ACC112 (cell line): ENCODE measurements around the gene PRSS33.

Experiments used
- H2AFZ ChIP-seq: fragments of 200-600 bp; sonication (generic); one replicate; pipeline ENCODE4 v1.6.0; 2017; ENCODE audit warnings: antibody characterized with exemption, low read length; ENCODE audit not compliant: unreplicated experiment
- H3K27ac ChIP-seq: fragments of 200-600 bp; sonication (generic); 2 replicates; pipeline ENCODE4 v1.5.1; 2014; ENCODE audit warnings: low read depth, mild to moderate bottlenecking, antibody characterized with exemption, low read length, moderate library complexity
- H3K27me3 ChIP-seq: fragments of 200-600 bp; sonication (generic); 2 replicates; pipeline ENCODE4 v1.6.1; 2014; ENCODE audit warnings: mild to moderate bottlenecking, antibody characterized with exemption, low read length, moderate library complexity, mixed read lengths; ENCODE audit not compliant: insufficient read depth
- H3K36me3 ChIP-seq: fragments of 200-600 bp; sonication (generic); 2 replicates; pipeline ENCODE4 v1.6.1; 2016; ENCODE audit warnings: mild to moderate bottlenecking, antibody characterized with exemption, low read length, moderate library complexity, mixed read lengths; ENCODE audit not compliant: insufficient read depth
- H3K4me1 ChIP-seq: fragments of 200-600 bp; sonication (generic); one replicate; pipeline ENCODE4 v1.6.1; 2016; ENCODE audit warnings: low read length, mixed read lengths; ENCODE audit not compliant: insufficient read depth, unreplicated experiment, control insufficient read depth
- H3K4me3 ChIP-seq: fragments of 200-600 bp; sonication (generic); 2 replicates; pipeline ENCODE4 v1.5.1; 2014; ENCODE audit warnings: mild to moderate bottlenecking, low read depth, low read length
- H3K79me2 ChIP-seq: fragments of 200-600 bp; sonication (generic); one replicate; pipeline ENCODE4 v1.6.0; 2016; ENCODE audit warnings: low read length; ENCODE audit not compliant: control insufficient read depth, unreplicated experiment, insufficient read depth

PRSS33 gene

DNA sequence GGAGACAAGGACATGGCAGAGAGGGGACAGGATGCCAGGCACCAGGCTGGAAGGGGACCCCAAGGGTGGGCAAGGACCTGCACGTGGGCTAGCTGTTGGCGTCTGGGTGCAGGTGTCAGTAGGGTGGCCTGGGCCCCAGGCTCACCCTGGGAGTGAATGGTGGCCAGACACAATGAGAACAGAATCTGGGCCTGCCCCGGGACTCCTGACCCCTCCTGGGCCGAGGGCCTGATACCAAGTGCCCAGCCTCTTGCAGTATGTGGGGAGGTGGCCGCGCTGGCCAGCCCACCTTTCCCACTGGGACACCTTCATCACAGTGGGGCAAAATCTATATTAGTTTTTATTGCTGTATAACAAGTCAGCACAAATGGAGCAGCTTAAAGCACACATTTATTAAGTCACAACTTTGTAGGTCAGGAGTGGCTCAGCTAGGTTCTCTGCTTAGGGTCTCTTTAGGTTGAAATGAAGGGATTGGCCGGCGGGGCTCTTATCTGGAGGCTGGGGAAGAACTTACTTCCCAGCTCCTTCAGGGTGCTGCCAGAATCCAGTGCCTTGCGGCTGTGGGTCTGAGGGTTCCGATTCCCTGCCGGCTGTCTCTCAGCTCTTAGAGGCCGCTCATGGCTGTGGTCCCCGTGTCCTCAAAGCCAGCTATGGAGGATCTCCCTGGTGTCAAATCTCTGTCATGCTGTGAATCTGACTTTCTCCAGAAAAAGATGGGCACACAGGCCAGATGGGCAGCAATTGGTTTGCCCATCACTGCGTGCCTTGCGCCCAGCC, 3.6 kb downstream of the PRSS33 start:
- Histone ChIP-seq H3K4me3 (no peak overlapping the region), H3K27ac (no peak overlapping the region), H3K4me1 (no peaks in the 10 kb centered on the region), H3K36me3 (no peaks in the 10 kb centered on the region), H3K27me3 (peaks cover 34% of the 10 kb centered on the region), H3K79me2 (peaks cover under 1% of the 10 kb centered on the region), H2AFZ (no peak overlapping the region)

DNA sequence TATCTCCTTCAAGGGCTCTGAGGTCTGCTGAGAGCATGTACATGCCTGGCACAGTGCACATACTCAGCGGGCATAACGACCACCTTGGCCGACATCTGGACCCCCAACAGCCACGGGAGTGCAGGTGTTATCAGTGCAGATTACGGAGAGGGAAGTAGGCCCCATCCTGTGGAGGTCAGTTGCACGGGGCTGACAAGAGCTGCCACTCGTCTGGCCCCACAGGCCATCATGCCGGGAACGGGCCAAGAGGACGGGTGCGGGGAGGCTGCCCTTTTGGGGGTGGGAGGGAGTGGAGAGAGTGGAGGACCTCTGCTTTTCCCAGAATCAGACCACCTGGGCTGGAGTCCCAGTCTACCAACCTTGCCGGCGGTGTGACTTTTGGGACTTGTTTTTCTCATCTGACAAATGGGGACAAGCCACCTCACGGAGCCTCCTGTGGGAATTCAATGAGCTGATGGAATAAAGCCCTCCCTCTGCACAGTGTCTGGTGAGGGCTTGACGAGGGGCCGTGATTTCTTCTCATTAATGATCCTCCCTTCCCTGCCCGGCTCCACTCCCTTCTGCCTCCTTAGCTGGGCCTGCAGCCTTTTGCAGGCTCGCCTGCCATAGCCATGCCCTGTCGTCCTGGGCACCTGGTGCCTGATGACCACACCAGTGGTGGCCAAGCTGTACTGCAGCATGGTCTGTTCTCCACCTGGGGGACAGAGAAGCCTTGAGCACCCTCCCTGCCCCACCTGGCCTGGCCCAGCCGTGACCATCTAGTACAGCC, 4.6 kb downstream of the PRSS33 start:
- H3K27me3 ChIP-seq, result peaks cover 28% of the 10 kb centered on the region
- H3K27ac ChIP-seq, result no peak overlapping the region
- peaks cover 11% of the 10 kb centered on the region for H3K79me2 ChIP-seq
- no peak overlapping the region for H3K4me3 ChIP-seq
- H3K4me1 ChIP-seq, result peaks cover 4% of the 10 kb centered on the region
- no peaks in the 10 kb centered on the region for H3K36me3 ChIP-seq
- H2AFZ ChIP-seq, result no peak overlapping the region

- peaks cover 28% of the 10 kb centered on the region for H3K79me2 ChIP-seq
- no peak overlapping the region for H3K27ac ChIP-seq
- H3K4me1 ChIP-seq, result peaks cover 8% of the 10 kb centered on the region
- H3K27me3 ChIP-seq, result peaks cover 8% of the 10 kb centered on the region
- H3K36me3 ChIP-seq, result 0 out of 2 replicates have a peak, but pooled peaks cover 2% of the 10 kb centered on the region
- no peak overlapping the region for H3K4me3 ChIP-seq
- no peak overlapping the region for H2AFZ ChIP-seq
Measured at GRCh38 chr16:2779978-2780898, 7.1 kb downstream of the PRSS33 start.

DNA sequence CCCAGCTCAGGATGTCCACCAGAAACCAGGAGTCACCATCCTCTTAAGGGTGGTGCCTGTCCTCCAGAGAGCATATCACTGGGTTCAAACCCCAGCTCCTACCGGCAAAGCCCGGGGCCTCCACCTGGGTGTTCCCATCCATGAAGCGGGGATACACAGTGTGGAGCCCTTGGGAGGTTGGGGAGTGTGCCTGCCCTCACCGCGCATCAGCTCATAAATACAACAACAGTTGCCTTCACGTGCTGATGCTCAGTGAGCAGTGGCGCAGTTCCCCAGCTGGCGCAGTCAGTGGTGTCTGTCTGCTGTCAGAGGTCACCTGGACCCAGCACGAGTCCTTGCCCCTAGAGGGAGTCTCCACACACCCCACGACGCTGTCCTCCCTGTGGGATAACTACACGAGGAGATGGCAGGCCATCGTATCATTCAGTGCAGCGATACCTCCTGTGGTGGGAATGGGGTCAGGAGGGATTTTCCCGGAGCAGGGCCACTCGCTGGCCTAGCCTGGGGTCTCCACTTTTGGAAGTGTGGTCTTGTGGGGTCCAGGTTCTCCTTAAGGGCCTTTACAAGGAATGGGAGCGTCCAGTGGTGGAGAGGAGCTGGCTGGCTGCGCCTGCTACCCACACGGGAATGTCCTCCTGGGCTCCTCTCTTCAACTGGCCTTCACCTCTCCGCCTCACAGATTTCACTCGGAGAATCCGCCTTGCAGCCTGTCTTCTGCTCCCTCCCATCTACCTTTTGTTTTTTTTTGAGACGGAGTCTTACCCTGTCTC, 8.0 kb downstream of the PRSS33 start:
- Histone ChIP-seq H3K79me2 (peaks cover 29% of the 10 kb centered on the region), H2AFZ (no peak overlapping the region), H3K27ac (no peak overlapping the region), H3K4me1 (peaks cover 13% of the 10 kb centered on the region), H3K27me3 (no peaks in the 10 kb centered on the region; the same call in 1 of the 2 replicates), H3K4me3 (no peak overlapping the region), H3K36me3 (0 out of 2 replicates have a peak, but pooled peaks cover 3% of the 10 kb centered on the region)

DNA sequence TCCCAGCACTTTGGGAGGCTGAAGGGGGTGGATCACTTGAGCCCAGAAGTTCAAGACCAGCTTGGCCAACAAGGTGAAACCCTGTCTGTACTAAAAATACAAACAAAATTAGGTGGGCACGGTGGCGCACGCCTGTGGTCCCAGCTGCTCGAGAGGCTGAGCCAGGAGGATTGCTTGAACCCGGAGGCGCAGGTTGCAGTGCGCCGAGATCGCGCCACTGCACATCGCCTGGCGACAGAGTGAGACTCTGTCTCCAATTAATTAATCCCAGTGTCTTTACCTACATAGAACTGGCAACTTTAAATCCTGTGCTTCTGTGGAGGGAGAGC, 8.8 kb downstream of the PRSS33 start:
- Histone ChIP-seq H3K4me3 (peak overlapping the region; percentile 96), H3K27ac (no peak overlapping the region)

DNA sequence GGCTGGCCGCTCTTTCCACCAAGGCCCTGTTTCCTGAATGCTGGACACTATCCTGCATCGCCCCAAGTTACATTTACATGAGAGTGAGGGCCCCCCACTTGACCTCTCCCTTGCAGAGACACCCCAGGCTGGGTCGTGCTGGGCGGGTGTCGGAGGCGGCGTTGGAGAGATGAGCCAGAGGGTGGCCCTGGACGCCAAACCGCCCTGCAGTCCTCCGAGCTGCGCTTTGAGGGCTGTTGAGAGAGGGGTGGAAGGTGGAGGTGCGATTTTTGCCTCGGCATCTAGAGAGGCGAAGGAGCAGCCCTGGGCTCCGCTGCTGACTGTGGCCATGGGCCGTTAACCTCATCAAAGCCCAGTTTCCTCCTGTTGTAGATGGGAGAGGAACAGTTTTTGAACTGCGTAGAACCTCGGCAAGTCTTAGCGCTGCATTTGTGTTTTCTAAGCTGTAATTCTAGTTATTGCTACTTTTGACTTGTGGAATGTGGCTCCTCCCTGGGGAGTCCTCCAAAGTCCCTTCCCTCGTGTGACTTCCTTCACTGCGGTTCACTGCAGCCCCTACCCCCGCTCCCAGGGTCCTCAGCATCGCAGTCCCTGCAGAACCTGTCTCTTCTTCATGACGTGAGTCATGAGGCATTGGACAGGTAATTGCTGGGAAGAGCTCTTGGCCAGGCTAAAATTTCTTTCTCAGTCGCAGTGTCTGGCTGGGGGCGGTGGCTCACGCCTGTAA, 9.3 kb downstream of the PRSS33 start:
- Histone ChIP-seq H3K79me2 (peaks cover 37% of the 10 kb centered on the region), H3K4me1 (peaks cover 19% of the 10 kb centered on the region), H3K4me3 (peak overlapping the region; percentile 96), H2AFZ (no peak overlapping the region), H3K36me3 (peaks cover 9% of the 10 kb centered on the region; the same call in 1 of the 2 replicates), H3K27me3 (no peaks in the 10 kb centered on the region), H3K27ac (peak overlapping the region; percentile 90)

More for the DNA sequence above, 8.8 kb downstream of the PRSS33 start:
- H3K27me3 ChIP-seq, result no peaks in the 10 kb centered on the region
- peaks cover 5% of the 10 kb centered on the region; the same call in 1 of the 2 replicates for H3K36me3 ChIP-seq
- peaks cover 13% of the 10 kb centered on the region for H3K4me1 ChIP-seq
- H3K79me2 ChIP-seq, result peaks cover 31% of the 10 kb centered on the region
- no peak overlapping the region for H2AFZ ChIP-seq

DNA sequence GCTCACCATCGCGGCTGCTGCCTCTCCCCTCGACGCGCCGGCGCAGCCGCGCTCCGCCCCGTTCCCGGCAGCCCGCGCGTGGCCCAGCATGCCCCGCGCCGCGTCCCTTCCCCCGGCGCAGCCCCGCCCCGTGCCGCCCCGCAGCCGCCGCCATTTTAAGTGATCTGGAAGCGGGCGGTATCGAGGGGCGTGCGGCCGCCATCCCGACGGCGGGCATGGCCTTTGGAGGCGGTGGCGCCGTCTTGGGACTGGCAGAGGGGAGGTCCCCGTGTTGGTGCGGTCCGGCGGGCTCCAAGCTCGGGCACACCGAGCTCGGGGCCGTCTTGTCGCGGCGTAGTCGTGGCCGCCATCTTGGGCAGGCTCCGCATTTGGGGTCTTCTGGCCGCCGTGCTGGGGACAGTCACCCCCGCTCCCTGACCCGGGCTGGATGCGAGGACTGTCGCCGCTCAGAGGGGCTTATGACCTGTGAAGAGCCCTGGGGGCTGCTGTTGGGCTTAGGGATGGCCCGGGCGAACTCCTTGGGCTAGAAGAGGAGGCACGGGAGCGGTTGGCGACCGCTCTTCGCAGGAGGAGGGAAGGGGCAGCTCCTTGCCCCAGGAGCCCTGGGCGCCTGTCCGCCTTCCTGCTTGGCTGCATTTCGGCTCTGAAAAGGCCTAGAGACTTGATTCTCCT, 10.0 kb downstream of the PRSS33 start, which contains the start of gene ELOB:
ELOB (minus strand) TSS at position 50 of the 672 bp plus-strand sequence; CDS start at position 9, 41 bp downstream.
- H3K36me3 ChIP-seq, result peaks cover 9% of the 10 kb centered on the region; the same call in 1 of the 2 replicates
- H3K27me3 ChIP-seq, result no peaks in the 10 kb centered on the region
- H2AFZ ChIP-seq, result peak within 1 kb of the TSS; percentile 19
- H3K4me3 ChIP-seq, result peak within 1 kb of the TSS; percentile 96
- H3K27ac ChIP-seq, result peak within 1 kb of the TSS; percentile 90
- H3K79me2 ChIP-seq, result peaks cover 38% of the 10 kb centered on the region
- peaks cover 24% of the 10 kb centered on the region for H3K4me1 ChIP-seq

DNA sequence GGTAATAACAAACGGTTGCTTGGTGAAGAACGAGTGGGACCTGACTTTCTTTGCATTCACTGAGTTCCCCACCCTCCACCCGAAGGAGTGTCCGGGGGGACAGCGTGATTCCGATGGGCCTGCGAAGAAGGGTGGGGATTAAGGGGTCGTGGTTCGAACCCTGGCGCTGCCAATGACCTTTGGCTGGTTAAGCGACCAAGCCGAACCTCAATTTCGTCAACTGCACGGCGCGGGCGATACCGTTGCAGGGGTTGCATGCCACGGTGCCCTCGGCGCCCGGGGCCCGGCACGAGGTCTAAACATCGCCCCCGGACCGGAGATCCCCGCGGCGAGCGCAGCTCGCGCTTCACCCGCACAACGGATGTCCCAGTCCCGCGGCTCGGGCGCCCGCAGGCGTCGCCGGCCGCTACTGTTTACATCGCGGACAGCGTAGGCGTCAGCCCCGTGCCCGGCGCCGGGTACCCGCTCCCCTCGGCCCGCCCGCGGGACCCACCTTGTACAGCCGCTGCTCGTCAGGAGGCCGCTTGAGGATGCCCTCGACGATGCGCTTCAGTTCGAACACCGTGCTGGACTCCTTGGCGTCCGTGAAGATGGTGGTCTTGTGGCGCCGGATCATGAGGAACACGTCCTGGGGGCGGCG, 10.7 kb downstream of the PRSS33 start:
- Histone ChIP-seq H3K27ac (peak overlapping the region; percentile 55), H3K36me3 (peaks cover 9% of the 10 kb centered on the region; the same call in 1 of the 2 replicates), H3K27me3 (no peaks in the 10 kb centered on the region), H3K4me3 (peak overlapping the region; percentile 94), H2AFZ (no peak overlapping the region), H3K4me1 (peaks cover 27% of the 10 kb centered on the region), H3K79me2 (peaks cover 40% of the 10 kb centered on the region)
